Activated CD4-positive, CD25-positive, alpha-beta regulatory T cell treated with anti-CD3 and anti-CD28 coated beads, Interleukin-2, amount 50 U/mL, for 24 hours (primary cell): ENCODE results near the gene COL25A1.

Source experiments
- ATAC-seq, 2 donors: fragments of 150-1000 bp; cut with Tn5 transposase; one replicate each; pipeline ENCODE4 v1.10.0; 2021; ENCODE audit warnings: mild to moderate bottlenecking in 1 of 2, moderate library complexity in 1 of 2

The COL25A1 gene

GRCh38 chr4:108794136-108794535 lies 508.3 kb downstream of the COL25A1 start:
- no peak for ATAC-seq

- no peak for ATAC-seq
These were observed 509.0 kb downstream of the COL25A1 start for GRCh38 chr4:108793415-108793814.

- no peak for ATAC-seq
These were observed 513.7 kb downstream of the COL25A1 start for GRCh38 chr4:108788731-108789130.

- ATAC-seq: no peak
These were observed 514.7 kb downstream of the COL25A1 start for GRCh38 chr4:108787724-108788123.

GRCh38 chr4:108787106-108787505 lies 515.4 kb downstream of the COL25A1 start:
- no peak for ATAC-seq

- no peak for ATAC-seq
These were observed 516.1 kb downstream of the COL25A1 start for GRCh38 chr4:108786351-108786750.

- no peak for ATAC-seq
These were observed 518.6 kb downstream of the COL25A1 start for GRCh38 chr4:108783665-108784463.

- ATAC-seq: no peak
These were observed 522.5 kb downstream of the COL25A1 start for GRCh38 chr4:108779958-108780357.

GRCh38 chr4:108777388-108777787 lies 525.1 kb downstream of the COL25A1 start:
- no peak for ATAC-seq

GRCh38 chr4:108775921-108776320 lies 526.5 kb downstream of the COL25A1 start:
- ATAC-seq: no peak

GRCh38 chr4:108774809-108775530 lies 527.5 kb downstream of the COL25A1 start:
- no peak for ATAC-seq

- no peak for ATAC-seq
These were observed 530.1 kb downstream of the COL25A1 start for GRCh38 chr4:108772402-108772801.

- no peak for ATAC-seq
These were observed 536.4 kb downstream of the COL25A1 start for GRCh38 chr4:108766058-108766457.

- ATAC-seq: no peak
These were observed 538.5 kb downstream of the COL25A1 start for GRCh38 chr4:108763986-108764385.

- no peak for ATAC-seq
These were observed 539.2 kb downstream of the COL25A1 start for GRCh38 chr4:108763226-108763593.

GRCh38 chr4:108762559-108763225 lies 539.8 kb downstream of the COL25A1 start, which contains the start of gene ETNPPL:
Gene ETNPPL (minus strand): TSS chr4:108763053. CDS start chr4:108762898, 155 bp downstream.
- ATAC-seq: peak; percentile 13 to 64
